Cardiac septum (tissue), 1 donor: ENCODE measurements around the gene MED15. TPM values are rescaled to one million over a fixed set of nuclear protein-coding genes. Genes with fewer than 3 reads are reported as not detected.
"Not testable (repeated sequence)": the region's sequence is repeated elsewhere in the genome, so short reads cannot be mapped to it uniquely, and the experiment has no call there.

Experiments
- DNase-seq: peaks from one replicate; pipeline ENCODE4 v3.0.0-alpha.2; 2020; ENCODE audit warnings: low spot score
- intact Hi-C: fragments of 100-400 bp; cut with DNase I; formaldehyde crosslinking; loops from one replicate; pipeline ENCODE4 v1.14.0; 2022
- long read RNA-seq: library from polyadenylated mRNA; unstranded; transcript quantifications from one replicate; pipeline ENCODE4 v2.0.0, GENCODE V29; 2021
- total RNA-seq: library from RNA; stranded (reverse); fragmentation: NEBNext Ultra II Directional; extraction: Animal tissue kit (Norgen Biotek cat#: 25700); gene quantifications from one replicate; pipeline ENCODE4 v1.2.1, GENCODE V29; 2021
- donor health status: DM: no; HTN: no; CAD: no.

MED15 gene
- total RNA-seq = 43.9 TPM
- long read RNA-seq, transcript MED15-202 (17 exons, 3,252 nt) = major isoform, 16 of 65 reads
- long read RNA-seq, partial matches to known transcripts = 31 of 65 reads
- long read RNA-seq, other reads (novel, unspliced or antisense) = 9 of 65 reads

GRCh38 chr22:20507253-20508066, at the start of gene MED15:
MED15 (plus strand) TSS chr22:20507610; CDS start chr22:20507679, 69 bp downstream.
- intact Hi-C loops = loop anchor here (5.0 kb wide), 1 partner anchor 45 kb away; no protein-coding TSS in a partner anchor
- peak; percentile 97 for DNase-seq

DNA sequence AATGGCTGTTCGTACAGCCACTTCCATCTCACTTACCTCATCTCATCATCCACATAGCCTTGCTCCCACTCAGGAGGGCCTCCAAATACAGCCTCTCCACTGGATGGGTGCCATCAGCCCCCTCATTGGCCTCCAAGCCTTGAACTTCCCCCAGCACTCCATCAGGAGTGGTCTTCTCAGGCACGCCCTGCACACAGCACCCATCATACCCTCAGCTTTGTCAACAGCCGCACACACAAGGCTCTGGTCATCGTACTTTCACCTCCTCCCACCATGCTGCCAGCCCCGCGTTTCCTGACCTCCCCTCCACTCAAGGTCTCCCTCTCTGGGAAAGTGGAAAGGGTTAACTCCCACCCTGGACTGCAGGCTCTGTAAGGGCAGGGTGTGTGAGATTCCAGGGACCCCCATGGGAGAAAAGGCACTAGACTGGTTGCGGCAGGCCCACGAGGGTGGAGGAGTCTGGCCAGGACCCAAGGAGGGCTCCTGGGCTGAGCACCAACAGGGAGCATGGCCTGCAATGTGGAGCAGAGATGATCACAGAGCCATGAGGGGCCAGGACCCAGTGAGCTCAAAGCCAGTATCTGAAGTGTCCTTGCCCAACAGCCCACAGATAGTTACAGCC, 48.8 kb upstream of the MED15 start:
- no peak for DNase-seq
- intact Hi-C loops = no loop called here

DNA sequence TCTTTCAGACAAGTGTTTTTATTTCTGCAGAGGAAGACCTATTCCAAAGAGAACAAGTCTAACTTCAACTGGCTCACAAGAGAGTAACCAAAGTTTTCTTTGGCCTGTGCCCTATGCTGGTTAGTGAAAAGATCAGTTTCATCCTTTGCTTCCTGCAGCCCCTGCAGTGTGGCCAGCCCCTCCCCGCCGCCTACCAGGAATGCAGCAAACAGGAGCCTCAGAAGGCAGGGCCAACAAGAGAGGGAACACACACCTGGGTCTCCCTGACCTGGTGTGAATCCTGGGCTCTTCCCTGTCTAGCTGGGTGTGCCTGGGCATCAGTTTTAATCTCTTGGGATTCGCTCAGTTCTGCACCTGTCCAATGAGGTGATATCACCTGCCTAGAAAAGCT, 48.3 kb upstream of the MED15 start:
- intact Hi-C loops = no loop called here
- DNase-seq = no peak

DNA sequence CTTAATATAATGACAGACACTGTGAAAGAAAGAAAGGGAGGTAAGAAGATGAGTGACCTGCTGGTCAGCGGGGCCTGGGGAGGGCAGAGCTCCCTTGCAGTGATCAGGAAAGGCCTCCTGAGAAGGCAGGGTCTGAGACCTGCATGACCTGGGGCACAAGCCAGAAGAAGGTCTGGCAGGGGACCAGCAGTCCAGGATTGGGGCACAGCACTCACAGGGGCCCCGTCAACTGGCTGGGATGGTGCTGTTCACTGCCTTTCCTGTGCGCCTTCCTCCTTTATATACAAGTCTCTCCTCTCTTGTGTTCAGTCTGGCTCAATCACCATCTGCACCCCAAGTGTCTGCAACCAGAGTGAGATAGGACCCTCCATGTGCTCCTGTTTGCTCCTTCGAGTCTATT, 47.5 kb upstream of the MED15 start:
- intact Hi-C loops = no loop called here
- DNase-seq = no peak

DNA sequence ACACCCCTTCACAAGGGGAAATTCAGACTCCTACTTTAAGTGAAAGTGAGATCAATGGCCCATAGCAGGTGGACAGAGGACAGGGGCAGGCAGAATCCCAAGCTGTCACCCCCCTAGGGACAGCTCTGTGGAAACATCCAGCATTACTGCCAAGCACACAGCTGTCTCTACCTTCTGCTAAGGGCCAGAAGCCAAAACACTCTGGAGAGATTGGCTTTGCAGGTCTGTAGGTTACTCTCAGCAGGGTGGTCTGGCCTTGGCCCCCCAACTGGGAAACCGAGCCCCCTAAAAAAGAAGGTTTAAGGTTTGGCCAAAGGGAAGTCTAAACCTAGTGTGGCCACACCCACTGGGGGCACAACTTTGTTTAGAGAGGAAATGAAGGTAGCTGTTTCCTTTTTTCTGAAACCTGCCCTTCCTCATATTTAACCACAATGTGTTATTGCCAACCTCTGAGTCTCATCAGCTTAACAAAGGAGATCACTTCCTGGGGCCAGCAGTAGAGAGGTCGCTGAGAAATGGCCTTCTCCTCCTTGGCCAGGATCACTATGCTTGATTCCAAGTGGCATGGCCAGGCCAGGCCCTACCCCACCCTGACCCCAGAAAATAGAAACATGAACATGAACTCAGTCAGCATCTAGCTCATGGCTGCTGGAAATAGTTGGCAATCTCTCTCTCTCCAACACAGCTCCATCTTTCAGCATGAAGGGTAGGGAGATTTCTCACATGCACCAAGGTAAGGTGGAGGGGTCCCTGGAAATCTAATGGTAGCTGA, 43.9 kb upstream of the MED15 start:
- intact Hi-C loops = no loop called here
- DNase-seq = no peak

DNA sequence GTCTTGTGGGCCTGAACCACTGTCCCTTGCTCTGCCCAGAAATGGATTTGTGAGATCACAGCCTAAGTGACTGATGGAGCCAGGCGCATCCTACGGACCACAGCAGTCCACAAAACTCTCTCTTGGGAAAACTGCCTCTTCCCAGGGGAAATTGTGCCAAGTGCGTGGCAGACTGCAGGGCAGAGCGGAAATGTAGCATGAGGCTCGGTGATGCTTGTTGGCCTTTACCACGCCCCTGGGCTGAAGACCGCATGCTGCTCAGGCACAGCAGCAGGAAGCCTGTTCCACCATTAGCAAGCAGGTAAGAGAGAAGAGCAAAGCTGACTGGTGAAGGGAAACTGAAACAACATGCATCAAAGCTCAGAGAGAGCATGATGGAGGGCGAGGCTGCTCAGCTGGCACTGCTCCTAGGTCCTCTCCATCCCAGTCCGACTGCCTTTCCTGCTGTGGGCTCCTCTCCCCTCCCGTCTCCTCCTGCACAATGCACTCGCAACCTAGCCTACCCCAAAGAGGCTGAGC, 43.3 kb upstream of the MED15 start:
- intact Hi-C loops = no loop called here
- no peak for DNase-seq

GRCh38 chr22:20464912-20465758, 42.3 kb upstream of the MED15 start:
- DNase-seq = no peak
- intact Hi-C loops = no loop called here

DNA sequence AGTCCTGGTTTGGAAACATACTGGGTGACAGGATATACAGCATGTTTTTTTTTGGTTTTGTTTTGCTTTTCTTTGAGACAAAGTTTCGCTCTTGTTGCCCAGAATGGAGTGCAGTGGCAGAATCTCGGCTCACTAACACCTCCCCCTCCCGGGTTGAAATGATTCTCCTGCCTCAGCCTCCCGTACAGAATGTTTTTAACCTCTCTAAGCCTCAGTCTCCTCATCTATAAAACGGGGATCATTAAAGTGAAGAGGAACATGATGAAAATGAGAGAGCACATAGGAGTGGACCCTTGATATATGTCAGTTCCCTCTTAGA, 41.7 kb upstream of the MED15 start:
- intact Hi-C loops = no loop called here
- DNase-seq = no peak

GRCh38 chr22:20466659-20467379, 40.6 kb upstream of the MED15 start:
- no peak for DNase-seq
- intact Hi-C loops = no loop called here

DNA sequence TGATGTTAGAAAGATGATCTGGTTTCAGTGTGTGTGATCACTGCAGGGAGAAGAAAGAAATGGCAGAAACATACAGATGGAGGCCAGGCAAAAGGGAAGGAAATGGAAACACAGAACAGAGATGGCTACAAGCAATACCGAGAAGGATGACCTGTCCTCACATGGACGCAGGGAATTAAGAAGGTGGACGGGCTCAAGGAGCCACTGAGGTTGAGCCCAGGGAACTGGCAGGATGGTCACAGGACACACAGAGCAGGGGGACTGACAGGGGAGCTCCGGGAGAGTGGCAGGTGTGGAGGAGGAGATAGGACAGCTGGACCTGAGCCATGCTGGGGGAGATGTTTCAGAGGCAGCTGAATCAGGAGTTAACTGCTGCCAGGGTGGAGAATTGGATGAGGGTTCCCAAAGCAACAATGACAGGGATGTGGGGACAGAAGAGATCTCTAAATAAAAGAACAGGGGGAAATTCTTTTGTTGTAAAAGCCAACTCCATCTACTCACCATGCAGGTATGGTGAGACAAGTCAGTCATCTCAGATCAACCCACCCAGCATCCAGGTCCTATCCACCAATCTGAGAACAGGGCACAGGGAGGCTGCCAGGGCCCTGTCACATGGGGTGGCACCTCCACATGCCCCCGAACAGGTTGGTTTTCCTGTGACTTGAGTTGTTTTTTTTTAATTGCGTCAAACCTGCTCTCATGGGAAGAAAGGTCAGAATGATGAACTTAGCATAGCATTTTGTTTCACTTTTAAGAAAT, 38.1 kb upstream of the MED15 start:
- DNase-seq = no peak
- intact Hi-C loops = no loop called here

- DNase-seq, intact Hi-C loops: not testable (repeated sequence)
These were observed 36.9 kb upstream of the MED15 start for GRCh38 chr22:20470525-20470924.

GRCh38 chr22:20471126-20471833, 36.1 kb upstream of the MED15 start:
- DNase-seq = no peak
- intact Hi-C loops = no loop called here

DNA sequence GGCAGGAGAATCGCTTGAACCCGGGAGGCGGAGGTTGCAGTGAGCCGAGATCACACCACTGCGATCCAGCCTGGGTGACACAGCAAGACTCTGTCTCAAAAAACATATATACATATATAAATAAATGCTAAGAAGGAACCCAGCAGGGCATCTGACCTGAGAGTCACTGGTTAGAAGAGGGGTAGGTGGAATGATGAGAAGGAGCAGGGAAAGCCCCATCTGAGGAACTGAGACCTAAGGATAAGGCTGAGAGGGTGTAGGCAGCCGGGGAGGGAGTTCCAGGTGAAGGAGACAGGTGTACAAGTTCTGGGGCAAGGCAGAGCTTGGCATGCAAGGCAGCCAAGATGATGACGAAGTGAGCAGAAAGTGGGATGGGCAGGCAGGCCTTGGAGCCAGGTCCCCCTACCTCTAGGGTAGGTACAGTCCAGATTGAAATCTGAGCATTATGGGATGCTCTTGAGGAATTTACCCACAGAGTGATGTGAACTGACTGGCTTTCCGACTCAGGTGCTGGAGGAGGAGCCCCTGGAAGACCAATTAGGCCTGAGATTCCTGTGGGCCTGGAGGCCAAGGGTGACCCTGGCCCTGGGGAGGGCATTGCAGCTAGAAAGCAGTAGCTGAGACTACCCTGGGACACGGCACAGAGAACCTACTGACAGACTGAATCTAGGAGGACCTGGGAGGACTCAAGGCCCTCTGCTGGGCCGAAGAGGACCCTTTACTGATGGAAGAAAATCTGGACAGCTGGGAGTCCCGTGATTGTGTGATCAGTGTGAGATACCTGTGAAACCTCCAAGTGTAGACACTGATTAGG, 34.6 kb upstream of the MED15 start:
- intact Hi-C loops = no loop called here
- no peak for DNase-seq

DNA sequence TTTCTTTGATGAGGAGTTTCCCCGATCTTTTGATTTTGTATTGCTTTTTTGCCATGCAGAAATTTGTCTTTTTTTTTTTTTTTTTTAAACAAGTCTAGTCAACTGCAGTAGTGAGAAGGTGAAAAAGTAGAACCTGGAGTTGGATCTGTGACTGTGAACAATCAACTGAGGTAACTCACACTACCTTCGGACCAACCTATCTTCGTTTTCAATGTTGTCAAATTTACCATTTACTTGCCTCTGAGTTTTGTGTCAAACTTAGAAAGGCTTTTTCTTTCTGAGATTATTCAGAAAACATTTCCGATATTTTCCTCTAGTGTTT, 32.3 kb upstream of the MED15 start:
- intact Hi-C loops = no loop called here

DNA sequence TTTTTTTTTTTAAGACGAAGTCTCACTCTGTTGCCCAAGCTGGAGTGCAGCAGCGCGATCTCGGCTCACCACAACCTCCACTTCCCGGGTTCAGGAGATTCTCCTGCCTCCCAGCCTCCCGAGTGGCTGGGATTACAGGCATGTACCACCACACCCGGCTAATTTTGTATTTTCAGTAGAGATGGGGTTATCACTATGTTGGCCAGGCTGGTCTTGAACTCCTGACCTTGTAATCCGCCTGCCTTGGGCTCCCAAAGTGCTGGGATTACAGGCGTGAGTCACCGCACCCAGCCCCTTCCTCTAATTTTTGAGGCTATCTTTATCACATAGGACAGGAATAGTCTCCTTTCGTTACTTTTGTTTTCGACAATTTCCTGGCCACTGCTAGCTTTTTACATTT, 31.8 kb upstream of the MED15 start:
- intact Hi-C loops = not testable (repeated sequence)

More for the DNA sequence above, 32.3 kb upstream of the MED15 start:
- no peak for DNase-seq

DNA sequence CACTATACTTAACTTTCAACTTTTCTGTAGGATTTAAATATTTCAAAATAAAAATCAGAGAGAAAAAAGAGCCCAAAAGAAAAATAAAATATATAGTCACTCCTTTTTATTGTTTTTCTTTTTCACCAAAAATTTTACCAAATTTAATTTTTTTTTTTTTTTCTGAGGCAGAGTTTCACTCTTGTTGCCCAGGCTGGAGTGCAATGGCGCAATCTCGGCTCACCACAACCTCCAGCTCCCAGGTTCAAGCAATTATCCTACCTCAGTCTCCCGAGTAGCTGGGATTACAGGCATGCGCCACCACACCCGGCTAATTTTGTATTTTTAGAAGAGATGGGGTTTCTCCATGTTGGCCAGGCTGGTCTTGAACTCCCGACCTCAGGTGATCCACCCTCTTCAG, 29.4 kb upstream of the MED15 start:
- DNase-seq, intact Hi-C loops: not testable (repeated sequence)

More for the DNA sequence above, 31.8 kb upstream of the MED15 start:
- not testable (repeated sequence) for DNase-seq
